Right kidney (tissue), 1 donor: ENCODE results near the gene PEX11B.
A peak's percentile ranks its signal among the peaks of the same experiment; 100 is the strongest.
"Not testable (repeated sequence)": the region's sequence is repeated elsewhere in the genome, so short reads cannot be mapped to it uniquely, and the experiment has no call there.

ENCODE experiments used
- DNase-seq: peaks from one replicate; pipeline ENCODE4 v3.0.0-alpha.2; 2016

Gene PEX11B

DNA sequence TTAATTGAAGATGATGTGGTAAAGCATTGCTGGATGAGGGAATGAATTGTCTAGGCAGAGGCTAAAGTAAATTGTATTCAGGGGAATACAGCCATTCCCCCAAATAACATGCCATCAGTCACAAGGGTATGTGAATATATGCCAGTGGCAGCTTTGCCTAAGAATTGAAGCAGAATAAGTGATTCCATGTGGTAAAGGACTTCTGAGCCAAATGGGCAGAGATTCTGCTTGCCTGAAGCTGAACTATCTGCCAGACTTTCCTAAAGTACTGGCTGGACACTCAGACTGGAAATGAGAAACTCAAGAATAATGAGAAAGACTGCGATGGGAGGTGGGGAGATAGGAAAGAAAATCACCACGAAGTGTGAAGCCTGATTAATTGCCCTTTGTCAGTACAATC is 36.9 kb upstream of the PEX11B start:
- no peak for DNase-seq

GRCh38 chr1:145953861-145954260 is 35.3 kb upstream of the PEX11B start:
- no peak for DNase-seq

- no peak for DNase-seq
Measured at GRCh38 chr1:145952903-145953302, 34.4 kb upstream of the PEX11B start.

- no peak for DNase-seq
Measured at GRCh38 chr1:145951526-145951925, 33.0 kb upstream of the PEX11B start.

DNA sequence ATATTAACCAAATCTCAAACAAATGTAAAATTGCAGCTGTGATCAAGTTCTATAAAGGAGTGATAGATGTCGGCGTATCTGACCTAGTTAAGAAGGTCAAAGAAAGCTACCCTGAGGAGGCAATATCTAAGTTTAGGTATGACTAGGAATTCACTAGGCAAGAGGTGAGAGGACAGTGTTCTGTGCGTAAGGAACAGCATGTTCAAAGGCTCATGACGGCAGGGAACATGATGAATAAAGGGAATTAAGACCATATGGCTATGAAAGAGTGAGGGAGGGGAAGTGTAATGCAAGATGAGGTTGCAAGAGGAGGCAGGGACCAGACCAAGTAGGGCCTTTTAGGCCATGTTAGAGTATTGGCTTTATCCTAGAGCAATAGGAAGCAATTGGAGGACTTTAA is 30.7 kb upstream of the PEX11B start:
- no peak for DNase-seq

GRCh38 chr1:145947551-145947950 is 29.0 kb upstream of the PEX11B start:
- DNase-seq = no peak

DNA sequence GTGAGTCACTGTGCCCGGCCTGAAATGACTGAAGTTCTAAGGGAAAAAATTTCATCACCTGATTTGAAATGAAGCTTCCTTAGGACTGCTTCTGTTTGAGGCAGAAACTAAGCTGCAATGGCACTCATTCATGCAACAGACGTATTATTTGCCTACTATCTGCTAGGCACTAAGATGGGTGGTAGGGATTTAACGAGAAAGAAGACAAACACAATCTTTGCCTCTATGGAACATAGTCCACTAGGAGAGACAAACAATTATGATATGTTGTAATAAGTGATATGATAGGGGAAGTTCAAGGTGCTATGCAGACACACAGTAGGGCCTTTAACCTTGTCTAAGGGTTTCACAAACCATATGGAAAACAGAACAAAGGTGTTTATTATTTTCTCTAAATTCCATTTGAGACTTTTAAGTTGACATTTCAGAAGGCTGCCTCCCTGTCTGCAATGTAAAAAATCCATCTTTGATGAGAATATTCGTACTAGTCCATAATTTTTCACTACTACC is 28.0 kb upstream of the PEX11B start:
- DNase-seq = no peak

DNA sequence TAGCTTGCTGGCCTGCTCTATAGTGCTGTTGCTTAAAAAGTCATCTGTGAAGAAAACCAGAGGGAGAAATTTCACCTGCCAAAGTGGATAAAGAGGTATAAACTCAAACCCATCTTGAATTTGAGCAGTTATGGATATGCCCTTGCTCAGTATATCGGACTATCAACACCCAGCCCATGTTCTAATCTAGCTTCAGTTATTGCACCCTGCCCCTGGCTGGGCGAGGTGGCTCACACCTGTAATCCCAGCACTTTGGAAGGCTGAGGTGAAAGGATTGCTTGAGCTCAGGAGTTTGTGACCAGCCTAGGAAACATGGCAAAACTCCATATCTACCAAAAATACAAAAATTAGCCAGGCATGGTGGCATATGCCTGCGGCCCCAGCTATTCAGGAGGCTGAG is 26.0 kb upstream of the PEX11B start:
- DNase-seq = no peak

- no peak for DNase-seq
Measured at GRCh38 chr1:145942871-145943270, 24.4 kb upstream of the PEX11B start.

DNA sequence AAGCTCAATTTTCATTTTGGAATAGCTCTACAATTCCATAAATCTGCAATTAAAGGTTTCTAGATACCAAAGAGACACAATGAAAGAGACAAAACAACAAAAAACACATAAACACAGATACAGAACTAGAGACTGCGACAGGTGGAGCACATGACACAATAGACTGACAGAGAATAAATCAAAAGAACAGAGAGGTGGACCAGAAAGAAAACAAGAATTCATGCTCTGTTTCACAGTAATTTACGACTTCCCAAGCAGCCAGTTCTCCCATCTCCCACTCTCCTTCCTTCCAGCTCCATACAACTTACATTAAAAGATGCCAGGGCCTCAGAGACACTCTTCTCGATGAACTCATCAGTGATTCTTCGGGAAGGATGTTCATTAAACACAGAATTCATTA is 23.9 kb upstream of the PEX11B start:
- peak; percentile 19 for DNase-seq

- no peak for DNase-seq
Measured at GRCh38 chr1:145937436-145937835, 18.9 kb upstream of the PEX11B start.

- no peak for DNase-seq
Measured at GRCh38 chr1:145936247-145936646, 17.7 kb upstream of the PEX11B start.

DNA sequence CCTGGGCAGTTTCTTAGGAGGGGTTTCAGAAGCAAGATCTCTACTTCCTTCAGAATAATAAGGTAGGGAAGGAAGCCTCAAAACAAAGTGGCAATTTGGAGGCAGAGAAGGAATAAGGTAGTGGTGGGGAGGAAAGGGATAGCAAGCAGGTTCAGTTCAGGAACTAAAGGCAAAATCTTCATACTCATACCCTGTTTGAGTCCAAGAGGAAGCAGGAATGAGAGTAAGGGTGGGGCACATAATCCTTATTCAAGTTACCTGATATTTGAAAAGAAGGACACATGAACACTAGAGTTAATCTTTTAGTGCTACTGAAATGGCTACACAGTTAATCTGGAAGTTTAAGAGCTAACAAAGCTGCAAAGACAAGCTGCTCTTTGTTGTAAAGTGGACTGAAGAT is 17.2 kb upstream of the PEX11B start:
- DNase-seq = no peak

DNA sequence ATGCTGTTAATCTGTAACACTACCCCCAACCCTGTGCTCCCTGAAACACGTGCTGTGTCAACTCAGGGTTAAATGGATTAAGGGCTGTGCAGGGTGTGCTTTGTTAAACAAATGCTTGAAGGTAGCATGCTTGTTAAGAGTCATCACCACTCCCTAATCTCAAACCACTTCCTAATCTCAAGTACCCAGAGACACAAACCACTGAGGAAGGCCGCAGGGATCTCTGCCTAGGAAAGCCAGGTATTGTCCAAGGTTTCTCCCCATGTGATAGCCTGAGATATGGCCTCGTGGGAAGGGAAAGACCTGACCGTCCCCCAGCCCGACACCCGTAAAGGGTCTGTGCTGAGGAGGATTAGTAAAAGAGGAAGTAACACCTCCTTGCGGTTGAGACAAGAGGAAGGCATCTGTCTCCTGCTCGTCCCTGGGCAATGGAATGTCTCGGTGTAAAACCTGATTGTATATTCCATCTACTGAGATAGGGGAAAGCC is 14.0 kb upstream of the PEX11B start:
- DNase-seq = not testable (repeated sequence)

DNA sequence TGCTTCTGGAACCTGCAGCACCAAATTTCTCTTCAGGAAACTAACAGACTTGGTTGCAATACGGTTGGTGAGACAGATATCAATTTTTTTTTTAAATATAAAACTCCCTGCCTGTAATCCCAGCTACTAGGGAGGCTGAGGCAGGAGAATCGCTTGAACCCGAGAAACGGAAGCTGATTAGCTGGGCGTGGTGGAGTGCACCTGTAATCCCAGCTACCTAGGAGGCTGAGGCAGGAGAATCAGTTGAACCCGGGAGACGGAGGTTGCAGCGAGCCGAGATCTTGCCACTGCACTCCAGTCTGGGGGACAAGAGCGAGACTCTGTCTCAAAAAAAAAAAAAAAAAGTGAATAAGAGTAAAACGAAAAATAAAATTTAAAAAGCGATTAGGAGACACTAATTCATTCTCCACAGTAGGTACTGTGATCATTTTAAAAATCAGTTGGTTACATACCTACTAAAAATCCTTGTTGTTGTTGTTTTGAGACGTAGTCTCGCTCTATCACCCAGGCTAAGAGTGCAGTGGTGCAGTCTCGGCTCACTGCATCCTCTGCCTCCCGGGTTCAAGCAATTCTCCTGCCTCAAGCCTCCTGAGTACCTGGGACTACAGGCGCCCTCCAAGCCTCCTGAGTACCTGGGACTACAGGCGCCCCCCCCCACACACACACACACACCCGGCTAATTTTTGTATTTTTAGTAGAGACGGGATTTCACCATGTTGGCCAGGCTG is 9.6 kb upstream of the PEX11B start:
- DNase-seq = no peak

DNA sequence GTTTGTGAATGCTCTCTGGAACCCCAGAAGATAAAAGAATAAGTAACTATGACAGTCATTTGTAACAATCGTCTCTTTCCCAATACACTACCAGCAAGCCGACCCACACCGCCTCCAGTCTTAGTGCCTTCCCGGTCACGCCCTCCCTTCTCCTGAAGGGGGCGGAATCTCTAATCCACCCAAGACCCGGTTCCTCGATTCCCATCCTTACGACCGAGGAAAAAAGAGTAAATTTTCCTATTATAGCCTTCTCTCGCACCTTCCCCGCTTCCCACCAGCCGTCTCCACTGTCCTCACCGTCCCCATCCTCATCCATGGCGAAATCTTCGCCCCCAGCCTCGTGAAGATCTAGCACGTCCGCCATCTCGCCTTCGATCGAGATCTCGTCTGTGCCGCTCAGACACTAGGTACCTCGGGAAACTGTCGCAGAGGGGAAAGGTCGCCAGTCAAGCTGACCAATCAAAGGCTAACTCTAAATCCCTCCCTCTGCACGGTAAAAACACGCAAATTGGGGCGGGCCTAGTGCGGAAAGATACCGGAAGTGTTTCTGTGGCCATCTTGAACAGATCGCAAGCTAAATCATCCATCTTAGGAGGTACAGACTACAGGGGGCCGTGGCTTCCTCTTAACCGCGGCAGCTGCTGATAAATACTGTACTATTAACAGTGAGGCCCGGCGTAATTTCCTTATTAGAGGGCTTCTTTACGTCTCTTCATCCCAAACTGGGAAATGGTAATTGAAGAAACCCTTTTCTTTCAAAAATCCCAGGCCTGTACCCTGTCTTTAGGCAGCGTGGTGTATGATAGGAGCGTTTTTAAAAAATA is 8.8 kb upstream of the PEX11B start, which contains the start of gene RBM8A:
Gene RBM8A, minus strand, starts transcription at position 422 of the 824 bp plus-strand sequence. Its CDS starts 58 bp downstream, at position 364.
- DNase-seq = peak; percentile 95

- DNase-seq = no peak
Measured at GRCh38 chr1:145926686-145927062, 8.2 kb upstream of the PEX11B start.

- no peak for DNase-seq
Measured at GRCh38 chr1:145922266-145922665, 3.7 kb upstream of the PEX11B start.

DNA sequence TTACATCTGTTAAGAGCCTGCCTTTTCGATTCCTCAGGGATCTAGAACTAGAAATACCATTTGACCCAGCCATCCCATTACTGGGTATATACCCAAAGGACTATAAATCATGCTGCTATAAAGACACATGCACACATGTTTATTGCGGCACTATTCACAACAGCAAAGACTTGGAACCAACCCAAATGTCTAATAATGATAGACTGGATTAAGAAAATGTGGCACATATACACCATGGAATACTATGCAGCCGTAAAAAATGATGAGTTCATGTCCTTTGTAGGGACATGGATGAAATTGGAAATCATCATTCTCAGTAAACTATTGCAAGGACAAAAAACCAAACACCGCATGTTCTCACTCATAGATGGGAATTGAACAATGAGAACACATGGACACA is 1.8 kb upstream of the PEX11B start:
- not testable (repeated sequence) for DNase-seq

- no peak for DNase-seq
Measured at GRCh38 chr1:145918992-145919939, 749 bp upstream of the PEX11B start.

GRCh38 chr1:145917595-145917994 is 922 bp downstream of the PEX11B start:
- DNase-seq = no peak

DNA sequence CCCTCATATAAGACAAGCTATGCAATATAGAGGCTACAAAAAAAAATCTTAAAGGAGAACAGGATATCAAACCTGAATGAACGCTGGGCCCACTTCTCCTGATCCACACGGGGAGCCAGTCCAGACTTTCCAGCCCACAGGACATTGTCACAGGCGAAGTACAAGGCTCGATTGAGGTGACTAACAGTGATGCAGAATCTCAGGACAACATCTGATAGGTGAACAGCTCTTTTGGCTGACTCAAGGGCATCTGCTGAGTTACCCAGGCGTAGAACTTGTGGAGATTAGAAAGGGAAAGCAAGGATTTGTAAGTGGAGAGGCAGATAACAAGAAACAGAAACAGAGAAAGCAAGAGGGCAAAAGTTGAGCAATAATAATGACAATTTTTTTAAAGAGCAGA is 1.8 kb downstream of the PEX11B start:
- DNase-seq = no peak
